Parathyroid adenoma (tissue), 2 donors: Measurements from ENCODE around the gene C15orf61.

Experiments used
- H2AFZ ChIP-seq: fragments of 300-600 bp; sonication (generic); one replicate; pipeline ENCODE4 v1.7.0; 2017; ENCODE audit warnings: antibody characterized with exemption, mild to moderate bottlenecking
- H3K27ac ChIP-seq: fragments of 300-600 bp; sonication (generic); one replicate; pipeline ENCODE4 v1.7.0; 2017
- H3K27me3 ChIP-seq: fragments of 300-600 bp; sonication (generic); one replicate; pipeline ENCODE4 v1.7.0; 2017; ENCODE audit warnings: low read length; ENCODE audit not compliant: control insufficient read depth, insufficient read depth
- H3K36me3 ChIP-seq: fragments of 300-600 bp; sonication (generic); one replicate; pipeline ENCODE4 v1.7.0; 2017; ENCODE audit warnings: low read length; ENCODE audit not compliant: control insufficient read depth, insufficient read depth
- H3K4me1 ChIP-seq: fragments of 300-600 bp; sonication (generic); one replicate; pipeline ENCODE4 v1.7.0; 2017; ENCODE audit warnings: control low read depth
- H3K4me2 ChIP-seq: fragments of 300-600 bp; sonication (generic); one replicate; pipeline ENCODE4 v1.7.0; 2017; ENCODE audit warnings: low read length
- H3K4me3 ChIP-seq: fragments of 300-600 bp; sonication (generic); one replicate; pipeline ENCODE4 v1.7.0; 2017; ENCODE audit warnings: low read depth, low read length
- H3K79me2 ChIP-seq: fragments of 300-600 bp; sonication (generic); one replicate; pipeline ENCODE4 v1.7.0; 2017; ENCODE audit warnings: control low read depth
- H3K9ac ChIP-seq: fragments of 300-600 bp; sonication (generic); one replicate; pipeline ENCODE4 v1.7.0; 2017; ENCODE audit warnings: mild to moderate bottlenecking
- H3K9me3 ChIP-seq: fragments of 300-600 bp; sonication (generic); one replicate; pipeline ENCODE4 v1.7.0; 2017; ENCODE audit warnings: low read length; ENCODE audit not compliant: control insufficient read depth
- TF ChIP-seq, protein P1 (sequence below): fragments of 300-600 bp; sonication (generic); IDR thresholded peaks from one replicate; pipeline ENCODE4 v1.7.0; 2017; ENCODE audit warnings: antibody characterized with exemption, mild to moderate bottlenecking
- donor health status: primary hyperparathyroidism.

C15orf61 gene

DNA sequence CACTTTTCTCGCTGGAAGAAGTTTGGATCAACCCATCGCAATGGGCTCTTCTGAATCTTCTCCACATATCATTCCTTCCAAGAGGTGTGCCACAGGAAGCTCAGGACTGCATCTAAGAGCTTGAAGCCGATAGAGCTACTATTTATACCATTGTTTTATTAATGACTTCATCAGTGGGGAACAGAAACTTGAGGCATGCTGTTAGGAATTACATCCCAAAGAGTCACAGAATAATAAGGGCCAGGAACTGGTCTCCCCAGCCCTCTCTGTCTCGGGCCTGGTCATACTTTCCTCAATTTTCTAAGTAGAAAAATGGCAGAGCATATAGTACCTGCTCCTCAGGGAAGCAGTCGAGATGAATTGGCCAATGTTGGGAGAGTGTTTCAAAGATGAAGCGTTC lies 16.9 kb upstream of the C15orf61 start:
- H3K36me3 ChIP-seq: no peaks in the 10 kb centered on the region
- TF ChIP-seq, protein P1, sequence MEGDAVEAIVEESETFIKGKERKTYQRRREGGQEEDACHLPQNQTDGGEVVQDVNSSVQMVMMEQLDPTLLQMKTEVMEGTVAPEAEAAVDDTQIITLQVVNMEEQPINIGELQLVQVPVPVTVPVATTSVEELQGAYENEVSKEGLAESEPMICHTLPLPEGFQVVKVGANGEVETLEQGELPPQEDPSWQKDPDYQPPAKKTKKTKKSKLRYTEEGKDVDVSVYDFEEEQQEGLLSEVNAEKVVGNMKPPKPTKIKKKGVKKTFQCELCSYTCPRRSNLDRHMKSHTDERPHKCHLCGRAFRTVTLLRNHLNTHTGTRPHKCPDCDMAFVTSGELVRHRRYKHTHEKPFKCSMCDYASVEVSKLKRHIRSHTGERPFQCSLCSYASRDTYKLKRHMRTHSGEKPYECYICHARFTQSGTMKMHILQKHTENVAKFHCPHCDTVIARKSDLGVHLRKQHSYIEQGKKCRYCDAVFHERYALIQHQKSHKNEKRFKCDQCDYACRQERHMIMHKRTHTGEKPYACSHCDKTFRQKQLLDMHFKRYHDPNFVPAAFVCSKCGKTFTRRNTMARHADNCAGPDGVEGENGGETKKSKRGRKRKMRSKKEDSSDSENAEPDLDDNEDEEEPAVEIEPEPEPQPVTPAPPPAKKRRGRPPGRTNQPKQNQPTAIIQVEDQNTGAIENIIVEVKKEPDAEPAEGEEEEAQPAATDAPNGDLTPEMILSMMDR: no peak
- H3K9me3 ChIP-seq: no peaks in the 10 kb centered on the region
- H3K4me2 ChIP-seq: no peak overlapping the region
- H3K4me1 ChIP-seq: no peaks in the 10 kb centered on the region
- no peak overlapping the region for H2AFZ ChIP-seq
- no peaks in the 10 kb centered on the region for H3K27me3 ChIP-seq
- H3K79me2 ChIP-seq: no peaks in the 10 kb centered on the region
- H3K9ac ChIP-seq: no peak overlapping the region
- no peak overlapping the region for H3K4me3 ChIP-seq
- H3K27ac ChIP-seq: no peak overlapping the region

DNA sequence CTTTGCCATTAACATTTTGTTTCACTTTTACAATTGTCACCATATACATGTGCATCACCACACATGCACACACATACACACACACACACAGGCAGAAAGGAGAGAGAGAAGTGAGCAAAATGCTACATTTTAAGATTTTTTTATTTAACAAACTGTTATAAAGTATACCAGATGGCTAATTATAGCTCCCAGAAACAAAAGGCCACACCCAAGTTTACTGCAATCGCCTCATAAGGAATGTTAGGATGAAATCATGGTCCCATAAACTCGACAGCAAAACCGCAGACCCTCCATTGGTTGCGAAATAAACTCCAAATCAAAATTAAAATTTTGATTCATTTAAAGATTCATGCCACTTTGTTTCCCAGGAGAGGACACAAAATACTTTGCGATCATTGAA lies 16.1 kb upstream of the C15orf61 start:
- Histone ChIP-seq H3K9ac (no peak overlapping the region), H2AFZ (no peak overlapping the region), H3K27me3 (no peaks in the 10 kb centered on the region), H3K4me1 (no peaks in the 10 kb centered on the region), H3K79me2 (no peaks in the 10 kb centered on the region), H3K27ac (no peak overlapping the region), H3K9me3 (no peaks in the 10 kb centered on the region), H3K4me3 (no peak overlapping the region), H3K4me2 (no peak overlapping the region), H3K36me3 (no peaks in the 10 kb centered on the region)
- TF ChIP-seq, protein P1: no peak

DNA sequence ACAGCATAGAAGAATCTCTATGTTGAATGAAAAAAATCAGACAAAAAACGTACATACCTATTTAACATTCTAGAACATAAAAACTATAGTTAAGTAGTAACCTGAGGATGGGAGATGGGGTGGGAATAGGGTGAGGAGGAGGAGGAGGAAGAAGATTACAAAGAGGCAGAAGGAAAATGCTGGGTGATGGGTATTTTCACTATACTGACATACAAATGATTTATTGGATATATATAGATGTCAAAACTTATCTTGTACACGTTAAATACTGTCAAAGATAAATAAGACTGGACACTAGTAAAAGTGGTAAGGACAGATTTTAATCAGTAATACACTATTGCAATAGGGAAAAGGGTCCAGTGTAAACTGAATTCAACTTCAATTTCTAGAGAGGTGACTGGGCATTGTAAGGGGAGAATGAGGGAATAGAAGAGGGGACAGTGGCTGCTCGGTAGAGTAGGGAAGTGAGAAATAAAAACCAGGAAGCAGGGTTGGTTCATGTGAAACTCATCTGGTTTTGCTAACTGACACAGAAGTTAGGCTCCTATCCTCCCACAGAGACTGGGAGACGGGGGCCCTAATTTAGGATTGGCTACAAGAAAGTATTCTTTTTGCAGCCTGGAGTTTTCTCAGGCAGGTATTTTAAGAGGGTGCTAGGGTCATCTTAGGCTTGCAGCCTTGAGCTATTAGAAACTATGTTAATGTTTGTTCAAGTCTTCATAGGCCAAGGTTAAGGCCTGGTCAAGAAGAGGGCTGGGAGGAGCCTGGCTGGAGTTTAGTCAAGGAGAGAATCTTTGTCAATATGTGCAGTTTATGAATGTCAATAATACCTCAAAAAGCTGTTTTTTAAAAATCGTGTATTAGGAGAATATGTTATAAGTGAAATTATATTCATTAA lies 15.0 kb upstream of the C15orf61 start:
- no peak overlapping the region for H3K9ac ChIP-seq
- H3K4me2 ChIP-seq: no peak overlapping the region
- no peaks in the 10 kb centered on the region for H3K4me1 ChIP-seq
- no peak overlapping the region for H3K27ac ChIP-seq
- no peaks in the 10 kb centered on the region for H3K36me3 ChIP-seq
- H3K4me3 ChIP-seq: no peak overlapping the region
- TF ChIP-seq, protein P1: no peak
- H3K79me2 ChIP-seq: no peaks in the 10 kb centered on the region
- H3K9me3 ChIP-seq: no peaks in the 10 kb centered on the region
- H2AFZ ChIP-seq: no peak overlapping the region
- no peaks in the 10 kb centered on the region for H3K27me3 ChIP-seq

DNA sequence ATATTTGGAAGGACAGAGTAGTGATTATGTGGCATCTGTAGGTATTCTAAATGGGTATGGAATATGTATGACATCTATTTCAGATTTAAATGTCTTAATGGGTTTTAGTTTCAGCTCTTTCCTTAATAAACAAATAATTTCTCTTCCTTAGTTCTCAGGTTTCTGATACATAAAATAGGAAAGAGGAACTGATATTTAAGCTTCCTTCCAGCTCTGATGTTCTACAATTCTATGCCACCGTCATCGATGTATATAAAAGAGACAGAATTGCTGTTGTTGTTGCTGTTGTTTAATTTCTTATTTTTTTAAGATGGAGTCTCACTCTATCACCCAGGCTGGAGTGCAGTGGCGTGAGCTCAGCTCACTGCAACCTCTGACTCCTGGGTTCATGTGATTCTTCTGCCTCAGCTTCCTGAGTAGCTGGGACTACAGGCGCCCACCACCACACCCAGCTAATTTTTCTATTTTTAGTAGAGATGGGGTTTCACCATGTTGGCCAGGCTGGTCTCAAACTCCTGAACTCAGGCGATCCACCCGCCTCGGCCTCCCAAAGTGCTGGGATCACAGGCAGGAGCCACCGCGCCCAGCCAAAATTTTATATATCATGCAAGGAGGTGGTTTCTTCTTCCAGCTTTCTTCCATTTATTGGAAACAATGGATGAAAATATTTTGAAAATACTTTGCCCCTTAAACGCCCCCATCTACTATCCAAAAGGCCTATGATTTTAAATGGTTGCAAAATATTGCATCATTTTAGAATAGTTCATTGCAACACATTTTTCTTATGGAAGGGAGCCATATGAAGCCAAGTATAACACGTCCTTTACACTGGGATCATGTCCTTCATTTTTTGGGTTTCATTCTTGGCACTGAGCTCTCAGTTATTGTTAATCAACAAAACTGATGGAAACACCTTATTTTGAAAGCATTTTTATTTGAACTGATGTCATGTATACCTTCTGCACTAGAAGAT lies 13.9 kb upstream of the C15orf61 start:
- Histone ChIP-seq H3K9me3 (no peaks in the 10 kb centered on the region), H3K79me2 (no peaks in the 10 kb centered on the region), H3K27ac (no peak overlapping the region), H2AFZ (no peak overlapping the region), H3K4me2 (no peak overlapping the region), H3K4me3 (no peak overlapping the region), H3K9ac (no peak overlapping the region), H3K27me3 (no peaks in the 10 kb centered on the region), H3K4me1 (no peaks in the 10 kb centered on the region), H3K36me3 (no peaks in the 10 kb centered on the region)
- TF ChIP-seq, protein P1: no peak
